IPS DF 4.7 (cell line): ENCODE data around the gene MRE11.

Experiments used
- DNase-seq: peaks from one replicate; pipeline ENCODE4 v3.0.0-alpha.2; 2013; ENCODE audit warnings: low spot score; ENCODE audit errors: extremely low read depth

Gene MRE11

GRCh38 chr11:94493281-94494125 is at the start of gene MRE11, which contains the start of gene ANKRD49:
MRE11 (minus strand) TSS chr11:94493844; CDS start chr11:94492801, 1,043 bp downstream.
ANKRD49 (plus strand) TSS chr11:94493984; CDS start chr11:94496694, 2,710 bp downstream.
- peak; percentile 84 for DNase-seq

GRCh38 chr11:94539420-94539819 is 45.8 kb upstream of the MRE11 start:
- no peak for DNase-seq

- no peak for DNase-seq
These were observed 43.5 kb upstream of the MRE11 start for GRCh38 chr11:94537031-94537600.

- DNase-seq, result no peak
These were observed 42.7 kb upstream of the MRE11 start for GRCh38 chr11:94536386-94536785.

- DNase-seq, result no peak
These were observed 40.3 kb upstream of the MRE11 start for GRCh38 chr11:94533696-94534630.

- no peak for DNase-seq
These were observed 39.6 kb upstream of the MRE11 start for GRCh38 chr11:94533206-94533605.

- DNase-seq, result no peak
These were observed 38.6 kb upstream of the MRE11 start for GRCh38 chr11:94532211-94532610.

GRCh38 chr11:94528551-94528950 is 34.9 kb upstream of the MRE11 start:
- DNase-seq, result no peak

- no peak for DNase-seq
These were observed 33.2 kb upstream of the MRE11 start for GRCh38 chr11:94526645-94527438.

- DNase-seq, result no peak
These were observed 32.1 kb upstream of the MRE11 start for GRCh38 chr11:94525546-94526324.

- DNase-seq, result no peak
These were observed 30.7 kb upstream of the MRE11 start for GRCh38 chr11:94524341-94524740.

GRCh38 chr11:94521684-94522083 is 28.0 kb upstream of the MRE11 start:
- no peak for DNase-seq

- no peak for DNase-seq
These were observed 25.9 kb upstream of the MRE11 start for GRCh38 chr11:94519478-94520084.

- no peak for DNase-seq
These were observed 24.7 kb upstream of the MRE11 start for GRCh38 chr11:94518300-94518699.

- no peak for DNase-seq
These were observed 23.1 kb upstream of the MRE11 start for GRCh38 chr11:94516725-94517124.

- no peak for DNase-seq
These were observed 21.8 kb upstream of the MRE11 start for GRCh38 chr11:94515398-94515797.

GRCh38 chr11:94513091-94513490 is 19.4 kb upstream of the MRE11 start:
- DNase-seq, result no peak

- DNase-seq, result no peak
These were observed 18.5 kb upstream of the MRE11 start, which contains the start of gene C11orf97 for GRCh38 chr11:94511932-94512781. C11orf97 (plus strand) TSS chr11:94512461; CDS start chr11:94512529, 68 bp downstream.

GRCh38 chr11:94507485-94507884 is 13.8 kb upstream of the MRE11 start:
- no peak for DNase-seq
